OCI-LY7 (cell line): ENCODE results near the gene FIGNL2. TPM values are rescaled to one million over a fixed set of nuclear protein-coding genes. Genes with fewer than 3 reads are reported as not detected.

Experiments used
- BruUV-seq: library from RNA; stranded (reverse); fragments of 400-500 nt; replicated peaks from 2 replicates; lab custom pipeline; 2021; lab: Mats Ljungman, UMichigan
- CTCF ChIA-PET: fragments of 300-600 bp; sonication (Branson Sonifier 250); formaldehyde crosslinking; loops from one replicate; lab custom pipeline; 2022; ENCODE audit warnings: antibody characterized with exemption; ENCODE audit not compliant: unreplicated experiment; lab: Charles Lee
- POLR2A ChIA-PET: fragments of 300-600 bp; sonication (Branson Sonifier 250); formaldehyde crosslinking; loops from one replicate; lab custom pipeline; 2022; ENCODE audit warnings: antibody characterized with exemption; lab: Charles Lee
- DNase-seq: peaks from one replicate; pipeline ENCODE4 v3.0.0-alpha.2; 2015; ENCODE audit warnings: low spot score
- H2AFZ ChIP-seq: fragments of 200-600 bp; sonication (generic), shearing (Covaris generic); 2 replicates; pipeline ENCODE4 v1.6.1; 2014; ENCODE audit warnings: mild to moderate bottlenecking, antibody characterized with exemption, low read length, moderate library complexity
- H3K27ac ChIP-seq: fragments of 200-600 bp; sonication (generic); 2 replicates; pipeline ENCODE4 v1.5.1; 2014; ENCODE audit warnings: mixed run types, low read depth, mild to moderate bottlenecking, moderate library complexity, low read length, inconsistent platforms; ENCODE audit not compliant: poor library complexity, severe bottlenecking
- H3K36me3 ChIP-seq: fragments of 200-600 bp; sonication (generic); 2 replicates; pipeline ENCODE4 v1.6.1; 2014; ENCODE audit warnings: mild to moderate bottlenecking, antibody characterized with exemption, low read length, moderate library complexity, mixed read lengths; ENCODE audit not compliant: insufficient read depth
- H3K4me1 ChIP-seq: fragments of 200-600 bp; sonication (generic); 2 replicates; pipeline ENCODE4 v1.5.1; 2014; ENCODE audit warnings: mild to moderate bottlenecking, low read length; ENCODE audit not compliant: insufficient read depth, poor library complexity, severe bottlenecking
- H3K4me2 ChIP-seq: fragments of 200-600 bp; sonication (generic); 2 replicates; pipeline ENCODE4 v1.6.1; 2014; ENCODE audit warnings: mild to moderate bottlenecking, low read length
- H3K4me3 ChIP-seq: fragments of 200-600 bp; sonication (generic); 2 replicates; pipeline ENCODE4 v1.5.1; 2014; ENCODE audit warnings: mild to moderate bottlenecking, low read depth, low read length; ENCODE audit not compliant: poor library complexity, severe bottlenecking
- H3K79me2 ChIP-seq: fragments of 200-600 bp; sonication (generic); 2 replicates; pipeline ENCODE4 v1.6.1; 2016; ENCODE audit warnings: low read depth, mild to moderate bottlenecking, low read length, moderate library complexity, mixed read lengths; ENCODE audit not compliant: insufficient read depth
- H3K9me2 ChIP-seq: fragments of 200-600 bp; sonication (generic); 2 replicates; pipeline ENCODE4 v1.6.1; 2016; ENCODE audit warnings: mild to moderate bottlenecking, low read length, mixed read lengths; ENCODE audit not compliant: insufficient read depth
- H3K9me3 ChIP-seq: fragments of 200-600 bp; sonication (generic); 2 replicates; pipeline ENCODE4 v1.6.1; 2014; ENCODE audit warnings: mild to moderate bottlenecking, mixed run types, low read length, mixed read lengths
- H4K20me1 ChIP-seq: fragments of 200-600 bp; sonication (generic); 2 replicates; pipeline ENCODE4 v1.6.1; 2014; ENCODE audit warnings: mild to moderate bottlenecking, antibody characterized with exemption, low read length, moderate library complexity, mixed read lengths; ENCODE audit not compliant: insufficient read depth
- CTCF ChIP-seq: fragments of 200-600 bp; sonication (generic); conservative IDR thresholded peaks from 2 replicates; pipeline ENCODE4 v1.5.1; 2014; ENCODE audit warnings: mild to moderate bottlenecking, antibody characterized with exemption, low read length, moderate library complexity, mixed read lengths
- EZH2phosphoT487 ChIP-seq: fragments of 200-600 bp; sonication (generic); IDR thresholded peaks from 2 replicates; pipeline ENCODE4 v1.6.1; 2018; ENCODE audit warnings: low read depth, borderline replicate concordance, mild to moderate bottlenecking, mixed run types, antibody characterized with exemption, low read length, moderate library complexity, mixed read lengths
- intact Hi-C: fragments of 100-400 bp; cut with micrococcal nuclease; formaldehyde crosslinking; loops from one replicate; pipeline ENCODE4 v1.10.0; 2022; ENCODE audit not compliant: unreplicated experiment
- total RNA-seq, 2 experiments: library from RNA; depleted of rRNA in 1 of 2; stranded (reverse); fragments of >200 nt in 1 of 2; shearing (Covaris generic) in 1 of 2; gene quantifications; 2 replicates each; pipeline ENCODE4 v1.2.3, GENCODE V29; 2014 to 2022

FIGNL2 gene
- total RNA-seq, 2 experiments from 2014 or later, result not detected

- DNase-seq, result no peak
- TF ChIP-seq EZH2phosphoT487, result no peak
- no peak for TF ChIP-seq CTCF
- Histone ChIP-seq H4K20me1 (no peaks in the 10 kb centered on the region), H3K4me2 (no peak overlapping the region), H3K27ac (no peak overlapping the region), H3K9me3 (no peaks in the 10 kb centered on the region), H3K36me3 (no peaks in the 10 kb centered on the region), H2AFZ (no peak overlapping the region), H3K9me2 (no peaks in the 10 kb centered on the region), H3K4me3 (no peak overlapping the region), H3K79me2 (no peaks in the 10 kb centered on the region), H3K4me1 (no peaks in the 10 kb centered on the region)
- BruUV-seq, result no TSS peak
- CTCF ChIA-PET, result no interaction called here
- POLR2A ChIA-PET, result no interaction called here
- intact Hi-C loops, result no loop called here
These were observed 51.2 kb downstream of the FIGNL2 start for GRCh38 chr12:51797301-51797700.

GRCh38 chr12:51793201-51793600 is 55.3 kb downstream of the FIGNL2 start:
- POLR2A ChIA-PET, result interaction anchor here (0.7 kb wide), 1 partner anchor 277 kb away, joined by 4 read pairs; no protein-coding TSS in a partner anchor
- Histone ChIP-seq H3K79me2 (no peaks in the 10 kb centered on the region), H3K9me2 (no peaks in the 10 kb centered on the region), H3K4me2 (no peak overlapping the region), H2AFZ (no peak overlapping the region), H3K9me3 (no peaks in the 10 kb centered on the region), H3K4me3 (no peak overlapping the region), H4K20me1 (no peaks in the 10 kb centered on the region), H3K36me3 (no peaks in the 10 kb centered on the region), H3K4me1 (no peaks in the 10 kb centered on the region), H3K27ac (no peak overlapping the region)
- TF ChIP-seq CTCF, result no peak
- TF ChIP-seq EZH2phosphoT487, result no peak
- DNase-seq, result no peak
- intact Hi-C loops, result no loop called here
- BruUV-seq, result no TSS peak
- CTCF ChIA-PET, result no interaction called here

GRCh38 chr12:51792417-51792816 is 56.1 kb downstream of the FIGNL2 start:
- no peaks in the 10 kb centered on the region for H4K20me1 ChIP-seq
- H3K27ac ChIP-seq, result no peak overlapping the region
- H3K9me3 ChIP-seq, result no peaks in the 10 kb centered on the region
- no peak for DNase-seq
- H3K4me1 ChIP-seq, result no peaks in the 10 kb centered on the region
- no peaks in the 10 kb centered on the region for H3K79me2 ChIP-seq
- intact Hi-C loops, result no loop called here
- ChIA-PET CTCF (interaction anchor here (0.6 kb wide), 1 partner anchor 8 kb away, joined by 3 read pairs; no protein-coding TSS in a partner anchor), POLR2A (interaction anchor here (0.7 kb wide), 1 partner anchor 14 kb away, joined by 3 read pairs; no protein-coding TSS in a partner anchor)
- H3K4me3 ChIP-seq, result no peak overlapping the region
- H3K36me3 ChIP-seq, result no peaks in the 10 kb centered on the region
- no TSS peak for BruUV-seq
- no peak overlapping the region for H2AFZ ChIP-seq
- TF ChIP-seq CTCF, result no peak
- TF ChIP-seq EZH2phosphoT487, result no peak
- H3K9me2 ChIP-seq, result no peaks in the 10 kb centered on the region
- H3K4me2 ChIP-seq, result no peak overlapping the region
